B cell (primary cell): ENCODE data around the gene SMIM1. TPM values are rescaled to one million over a fixed set of nuclear protein-coding genes. Genes with fewer than 3 reads are reported as not detected.

Source experiments
- ATAC-seq: fragments of 200-7000 bp; cut with Tn5 transposase; one replicate; pipeline ENCODE4 v1.10.0; 2021; ENCODE audit warnings: low read depth, mild to moderate bottlenecking, moderate number of reproducible peaks, moderate library complexity
- CTCF ChIA-PET: fragments of 350-600 bp; sonication (Branson Sonifier 250); formaldehyde crosslinking; loops from one replicate; lab custom pipeline; 2021; ENCODE audit warnings: antibody characterized with exemption, inconsistent platforms; lab: Charles Lee
- POLR2A ChIA-PET: fragments of 350-600 bp; sonication (Branson Sonifier 250); formaldehyde crosslinking; loops from one replicate; lab custom pipeline; 2021; ENCODE audit warnings: antibody characterized with exemption; lab: Charles Lee
- DNase-seq: peaks from one replicate; pipeline ENCODE4 v3.0.0; 2013
- H2AFZ ChIP-seq: 2 replicates; pipeline ENCODE4 v1.6.1; 2012; ENCODE audit warnings: mild to moderate bottlenecking, low read depth, low read length; ENCODE audit not compliant: insufficient read depth, poor library complexity, severe bottlenecking
- H3K27ac ChIP-seq, 2 donors: 1 replicate in 1 of 2; 2 replicates in 1 of 2; pipeline ENCODE4 v1.5.1; 2012 to 2013; ENCODE audit warnings: low read length in 2 of 2, mild to moderate bottlenecking in 2 of 2, moderate library complexity in 1 of 2
- H3K27me3 ChIP-seq, 4 experiments: fragments of 200-600 bp in 1 of 4; sonication (generic) in 1 of 4; replicated peaks in 1 of 4; 1 replicate in 2 of 4; 2 replicates in 2 of 4; pipeline versions ENCODE4 v1.6.1 to v1.7.0; 2013 to 2016; ENCODE audit warnings: low read length in 3 of 4, mild to moderate bottlenecking in 2 of 4, mixed read lengths in 1 of 4, moderate library complexity in 1 of 4; ENCODE audit not compliant: insufficient read depth in 4 of 4, control insufficient read depth in 3 of 4; ENCODE audit errors: control extremely low read depth in 1 of 4
- H3K36me3 ChIP-seq, 2 experiments: replicated peaks in 1 of 2; 1 replicate in 1 of 2; 2 replicates in 1 of 2; pipeline versions ENCODE4 v1.6.1 to v1.7.1; 2013; ENCODE audit warnings: low read length in 1 of 2; ENCODE audit not compliant: insufficient read depth in 2 of 2, control insufficient read depth in 1 of 2; ENCODE audit errors: control extremely low read depth in 1 of 2, extremely low read depth in 1 of 2
- H3K4me1 ChIP-seq, 2 donors: fragments of 200-600 bp in 1 of 2; sonication (generic) in 1 of 2; 1 replicate in 1 of 2; 2 replicates in 1 of 2; pipeline versions ENCODE4 v1.5.1 to v1.6.1; 2013 to 2017; ENCODE audit warnings: low read length in 2 of 2; ENCODE audit not compliant: control insufficient read depth in 2 of 2, insufficient read depth in 2 of 2
- H3K4me2 ChIP-seq: replicated peaks from 2 replicates; pipeline ENCODE3; 2012; ENCODE audit warnings: mild to moderate bottlenecking, low read depth, low read length; ENCODE audit not compliant: poor library complexity, severe bottlenecking
- H3K4me3 ChIP-seq, 5 experiments: fragments of 200-600 bp in 1 of 5; sonication (generic) in 1 of 5; 1 replicate in 3 of 5; 2 replicates in 2 of 5; pipeline versions ENCODE4 v1.5.1 to v1.7.0; 2011 to 2016; ENCODE audit warnings: low read length in 4 of 5, mild to moderate bottlenecking in 4 of 5, low read depth in 2 of 5, control low read depth in 1 of 5, moderate library complexity in 1 of 5; ENCODE audit not compliant: insufficient read depth in 1 of 5; ENCODE audit errors: control extremely low read depth in 1 of 5, extremely low read depth in 1 of 5
- H3K79me2 ChIP-seq: fragments of 200-600 bp; sonication (generic); one replicate; pipeline ENCODE4 v1.6.0; 2016; ENCODE audit warnings: low read length; ENCODE audit not compliant: control insufficient read depth, insufficient read depth
- H3K9ac ChIP-seq: fragments of 200-600 bp; sonication (generic); 2 replicates; pipeline ENCODE4 v1.6.1; 2017; ENCODE audit warnings: mild to moderate bottlenecking, low read length, moderate library complexity
- H3K9me3 ChIP-seq, 3 donors: one replicate each; pipeline versions ENCODE4 v1.6.1 to v1.7.1; 2013; ENCODE audit warnings: low read length in 2 of 3; ENCODE audit not compliant: control insufficient read depth in 2 of 3, insufficient read depth in 1 of 3; ENCODE audit errors: control extremely low read depth in 1 of 3
- H4K20me1 ChIP-seq: 2 replicates; pipeline ENCODE4 v1.6.0; 2012; ENCODE audit warnings: mild to moderate bottlenecking, low read length; ENCODE audit not compliant: insufficient read depth, control insufficient read depth, poor library complexity, severe bottlenecking
- H3K27ac Mint-ChIP-seq: one replicate; pipeline ENCODE4 v1.8.0; 2021; ENCODE audit warnings: mixed read lengths
- H3K27me3 Mint-ChIP-seq: one replicate; pipeline ENCODE4 v1.8.0; 2021; ENCODE audit warnings: mixed read lengths
- H3K4me1 Mint-ChIP-seq: one replicate; pipeline ENCODE4 v1.8.0; 2021; ENCODE audit warnings: mixed read lengths
- H3K4me3 Mint-ChIP-seq: one replicate; pipeline ENCODE4 v1.8.0; 2021; ENCODE audit warnings: mixed read lengths
- H3K9me3 Mint-ChIP-seq: one replicate; pipeline ENCODE4 v1.8.0; 2022; ENCODE audit warnings: mixed read lengths; ENCODE audit not compliant: insufficient read depth
- CTCF ChIP-seq: fragments of 200-600 bp; IDR thresholded peaks from one replicate; pipeline ENCODE4 v1.8.0; 2022; ENCODE audit warnings: antibody characterized with exemption, mild to moderate bottlenecking
- EZH2 ChIP-seq: IDR thresholded peaks from 2 replicates; pipeline ENCODE4 v1.6.1; 2012; ENCODE audit warnings: borderline replicate concordance, low read depth, mild to moderate bottlenecking, moderate library complexity, low read length; ENCODE audit not compliant: insufficient read depth, poor library complexity, severe bottlenecking
- WGBS: methylation state at CpG from one replicate; pipeline ENCODE4 v1.1.5; 2013; ENCODE audit warnings: missing lambda C conversion rate; ENCODE audit not compliant: insufficient coverage; 5-methylcytosine and 5-hydroxymethylcytosine counted together
- intact Hi-C: fragments of 100-400 bp; cut with micrococcal nuclease; formaldehyde crosslinking; loops from one replicate; pipeline ENCODE4 v1.10.0; 2022
- polyA plus RNA-seq: library from polyadenylated mRNA; depleted of rRNA; stranded (reverse); fragments of >200 nt; gene quantifications from 2 replicates; pipeline ENCODE4 v1.2.3, GENCODE V29; 2012
- total RNA-seq, 2 donors: library from RNA; stranded (reverse); fragments of 120-200 nt in 1 of 2; gene quantifications; 1 replicate in 1 of 2; 2 replicates in 1 of 2; pipeline versions ENCODE4 v1.2.3 to v1.2.4, GENCODE V29; 2013 to 2022

The SMIM1 gene
- total and polyA plus RNA-seq, 2 donors (not counting 1 experiment from before 2014, with no cell fraction given) = 2.6 to 9.0 TPM

DNA sequence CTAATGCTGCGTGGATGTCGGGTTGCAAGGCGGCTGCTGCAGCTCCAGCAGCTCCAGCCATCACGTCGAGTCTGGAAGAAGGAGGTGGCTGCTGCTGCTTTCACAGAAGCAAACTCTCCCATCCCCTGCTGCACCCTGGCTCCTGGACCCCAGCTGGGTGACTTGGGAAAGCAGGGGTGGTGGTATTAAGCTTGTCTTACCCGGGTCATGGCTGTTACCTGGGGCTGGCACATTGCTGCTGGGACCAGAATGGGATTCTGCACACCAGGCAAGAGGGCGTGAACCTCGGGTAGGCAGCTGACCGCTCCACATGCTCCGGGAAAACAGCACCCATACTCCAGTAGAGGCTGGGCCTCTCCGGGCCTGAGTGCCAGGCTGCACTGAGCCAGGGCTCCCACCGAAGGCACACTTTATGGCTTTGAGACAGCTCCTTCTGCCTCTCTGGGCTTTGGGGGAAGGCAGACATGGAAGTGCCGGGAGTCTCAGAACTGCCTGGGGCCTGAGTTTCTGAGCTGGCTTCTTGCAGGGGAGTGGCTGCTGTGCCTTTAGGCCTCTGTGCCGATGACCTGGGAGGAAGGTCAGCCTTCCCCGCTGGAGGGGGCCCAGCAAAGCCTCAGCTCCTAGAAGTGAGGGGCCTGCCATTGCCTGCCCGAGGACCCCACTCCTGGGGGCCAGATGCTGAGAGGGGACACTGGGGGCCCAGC is 1.2 kb downstream of the SMIM1 start:
- H3K27me3 ChIP-seq = no peaks in the 10 kb centered on the region
- Mint-ChIP-seq H3K27ac (no peak overlapping the region), H3K4me3 (peak overlapping the region; percentile 29), H3K4me1 (peaks cover 23% of the 10 kb centered on the region), H3K27me3 (no peaks in the 10 kb centered on the region), H3K9me3 (no peaks in the 10 kb centered on the region)
- no peaks in the 10 kb centered on the region for H3K79me2 ChIP-seq
- H3K9me3 ChIP-seq = no peaks in the 10 kb centered on the region
- H3K36me3 ChIP-seq = no peaks in the 10 kb centered on the region
- no peak for ATAC-seq
- no peak overlapping the region for H3K27ac ChIP-seq
- intact Hi-C loops = loop anchor here (2.0 kb wide), 1 partner anchor 243 kb away; no protein-coding TSS in a partner anchor
- H2AFZ ChIP-seq = peak overlapping the region; percentile 82
- H4K20me1 ChIP-seq = no peaks in the 10 kb centered on the region
- H3K9ac ChIP-seq = no peak overlapping the region
- TF ChIP-seq CTCF (no peak), EZH2 (no peak)
- H3K4me3 ChIP-seq = no peak overlapping the region
- ChIA-PET CTCF (interaction anchor here (0.6 to 1.3 kb wide), 2 partner anchors 13 to 25 kb away, joined by 3 to 4 read pairs; no protein-coding TSS in a partner anchor), POLR2A (interaction anchor here (1.4 kb wide), 1 partner anchor 22 kb away, joined by 5 read pairs; the partner anchor contains the start of gene LRRC47)
- peak; percentile 27 for DNase-seq
- 99% methylated on average over 12 of the region's 16 CpGs for WGBS
- peak overlapping the region; percentile 94 for H3K4me2 ChIP-seq
- H3K4me1 ChIP-seq = peaks cover 19 to 33% of the 10 kb centered on the region in 2 donors
